Smooth muscle cell (in vitro differentiated cells): Measurements from ENCODE around the gene NOTCH1. TPM values are rescaled to one million over a fixed set of nuclear protein-coding genes. Genes with fewer than 3 reads are reported as not detected.

Experiments
- DNase-seq: peaks from one replicate; lab custom pipeline; 2025; ENCODE audit not compliant: unreplicated experiment; lab: John Stamatoyannopoulos, UW
- H2AFZ ChIP-seq: fragments of 200-600 bp; sonication (generic); 2 replicates; pipeline ENCODE4 v1.6.0; 2016; ENCODE audit warnings: antibody characterized with exemption, low read depth, mild to moderate bottlenecking
- H3F3A ChIP-seq: fragments of 200-600 bp; sonication (generic); 2 replicates; pipeline ENCODE4 v1.6.0; 2017; ENCODE audit warnings: antibody characterized with exemption, low read depth
- H3K27ac ChIP-seq: fragments of 200-600 bp; sonication (generic); 2 replicates; pipeline ENCODE4 v1.5.1; 2016; ENCODE audit warnings: low read depth, mild to moderate bottlenecking
- H3K27me3 ChIP-seq: fragments of 200-600 bp; sonication (generic); 2 replicates; pipeline ENCODE4 v1.6.1; 2016; ENCODE audit warnings: low read depth, mild to moderate bottlenecking
- H3K36me3 ChIP-seq: fragments of 200-600 bp; sonication (generic); 2 replicates; pipeline ENCODE4 v1.5.1; 2016; ENCODE audit warnings: low read depth
- H3K4me1 ChIP-seq: fragments of 200-600 bp; sonication (generic); 2 replicates; pipeline ENCODE4 v1.5.1; 2016; ENCODE audit warnings: low read depth
- H3K4me2 ChIP-seq: fragments of 200-600 bp; sonication (generic); 2 replicates; pipeline ENCODE4 v1.6.0; 2016; ENCODE audit warnings: mild to moderate bottlenecking
- H3K4me3 ChIP-seq: fragments of 200-600 bp; sonication (generic); 2 replicates; pipeline ENCODE4 v1.5.1; 2016; ENCODE audit warnings: mild to moderate bottlenecking
- H3K79me2 ChIP-seq: fragments of 200-600 bp; sonication (generic); 2 replicates; pipeline ENCODE4 v1.6.0; 2016; ENCODE audit warnings: low read depth, mild to moderate bottlenecking
- H3K9ac ChIP-seq: fragments of 200-600 bp; sonication (generic); 2 replicates; pipeline ENCODE4 v1.6.0; 2016; ENCODE audit warnings: low read depth
- H3K9me3 ChIP-seq: fragments of 200-600 bp; sonication (generic); replicated peaks from 2 replicates; pipeline ENCODE4 v1.5.1; 2016; ENCODE audit warnings: low read depth
- H4K20me1 ChIP-seq: fragments of 200-600 bp; sonication (generic); 2 replicates; pipeline ENCODE4 v1.6.0; 2016; ENCODE audit warnings: low read depth
- WGBS: methylation state at CpG from one replicate; pipeline ENCODE4 v1.1.7; 2016; ENCODE audit warnings: low lambda C conversion rate; 5-methylcytosine and 5-hydroxymethylcytosine counted together
- polyA plus RNA-seq: library from polyadenylated mRNA; unstranded; fragments of >200 nt; fragmentation: Nextera tagmentation; extraction: Ambion mirVana; gene quantifications from 2 replicates; pipeline ENCODE4 v1.2.1, GENCODE V29; 2016
- total RNA-seq: library from RNA; depleted of rRNA; stranded (reverse); fragments of >200 nt; gene quantifications from 2 replicates; pipeline ENCODE4 v1.2.3, GENCODE V29; 2014
- TF ChIP-seq, protein P1 (sequence below): fragments of 200-600 bp; sonication (generic); IDR thresholded peaks from 2 replicates; pipeline ENCODE4 v1.5.1; 2017; ENCODE audit warnings: borderline replicate concordance, mild to moderate bottlenecking, antibody characterized with exemption; ENCODE audit not compliant: insufficient read depth, poor library complexity, severe bottlenecking

Gene NOTCH1
- total and polyA plus RNA-seq, 2 experiments from 2014 or later = 7.2 to 13.2 TPM

DNA sequence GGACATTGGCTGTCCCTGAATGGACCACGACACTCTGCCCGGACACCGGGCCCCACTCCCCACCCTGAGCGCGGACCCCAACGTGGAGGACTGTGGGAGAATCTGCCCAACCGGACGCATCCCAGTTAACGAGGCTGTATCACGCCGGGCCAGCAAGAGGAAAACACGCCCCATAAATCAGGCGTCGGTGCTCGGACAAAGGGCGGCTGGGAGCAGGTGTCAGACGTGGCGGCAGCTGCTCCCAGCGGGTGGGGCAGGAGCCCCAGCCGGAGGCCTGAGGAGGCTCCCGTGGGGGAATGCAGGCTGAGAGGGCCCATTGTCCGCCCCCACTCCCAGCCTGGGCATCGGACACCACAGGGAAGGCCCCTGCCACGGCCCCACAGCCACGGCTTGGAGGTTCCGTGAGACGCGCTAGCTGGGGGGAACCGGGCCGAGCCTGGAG lies 19.2 kb downstream of the NOTCH1 start:
- peaks cover 96% of the 10 kb centered on the region for H4K20me1 ChIP-seq
- H3K4me1 ChIP-seq = peaks cover 22% of the 10 kb centered on the region
- WGBS = 87% methylated on average over 25 of the region's 30 CpGs
- H3K27ac ChIP-seq = no peak overlapping the region
- no peaks in the 10 kb centered on the region for H3F3A ChIP-seq
- no peak overlapping the region for H3K4me3 ChIP-seq
- no peak overlapping the region for H3K4me2 ChIP-seq
- DNase-seq = no peak
- peaks cover 24% of the 10 kb centered on the region for H3K79me2 ChIP-seq
- H3K9ac ChIP-seq = no peak overlapping the region
- no peak overlapping the region for H2AFZ ChIP-seq
- no peaks in the 10 kb centered on the region for H3K36me3 ChIP-seq
- no peaks in the 10 kb centered on the region for H3K9me3 ChIP-seq
- TF ChIP-seq, protein P1, sequence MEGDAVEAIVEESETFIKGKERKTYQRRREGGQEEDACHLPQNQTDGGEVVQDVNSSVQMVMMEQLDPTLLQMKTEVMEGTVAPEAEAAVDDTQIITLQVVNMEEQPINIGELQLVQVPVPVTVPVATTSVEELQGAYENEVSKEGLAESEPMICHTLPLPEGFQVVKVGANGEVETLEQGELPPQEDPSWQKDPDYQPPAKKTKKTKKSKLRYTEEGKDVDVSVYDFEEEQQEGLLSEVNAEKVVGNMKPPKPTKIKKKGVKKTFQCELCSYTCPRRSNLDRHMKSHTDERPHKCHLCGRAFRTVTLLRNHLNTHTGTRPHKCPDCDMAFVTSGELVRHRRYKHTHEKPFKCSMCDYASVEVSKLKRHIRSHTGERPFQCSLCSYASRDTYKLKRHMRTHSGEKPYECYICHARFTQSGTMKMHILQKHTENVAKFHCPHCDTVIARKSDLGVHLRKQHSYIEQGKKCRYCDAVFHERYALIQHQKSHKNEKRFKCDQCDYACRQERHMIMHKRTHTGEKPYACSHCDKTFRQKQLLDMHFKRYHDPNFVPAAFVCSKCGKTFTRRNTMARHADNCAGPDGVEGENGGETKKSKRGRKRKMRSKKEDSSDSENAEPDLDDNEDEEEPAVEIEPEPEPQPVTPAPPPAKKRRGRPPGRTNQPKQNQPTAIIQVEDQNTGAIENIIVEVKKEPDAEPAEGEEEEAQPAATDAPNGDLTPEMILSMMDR = no peak
- no peaks in the 10 kb centered on the region for H3K27me3 ChIP-seq

DNA sequence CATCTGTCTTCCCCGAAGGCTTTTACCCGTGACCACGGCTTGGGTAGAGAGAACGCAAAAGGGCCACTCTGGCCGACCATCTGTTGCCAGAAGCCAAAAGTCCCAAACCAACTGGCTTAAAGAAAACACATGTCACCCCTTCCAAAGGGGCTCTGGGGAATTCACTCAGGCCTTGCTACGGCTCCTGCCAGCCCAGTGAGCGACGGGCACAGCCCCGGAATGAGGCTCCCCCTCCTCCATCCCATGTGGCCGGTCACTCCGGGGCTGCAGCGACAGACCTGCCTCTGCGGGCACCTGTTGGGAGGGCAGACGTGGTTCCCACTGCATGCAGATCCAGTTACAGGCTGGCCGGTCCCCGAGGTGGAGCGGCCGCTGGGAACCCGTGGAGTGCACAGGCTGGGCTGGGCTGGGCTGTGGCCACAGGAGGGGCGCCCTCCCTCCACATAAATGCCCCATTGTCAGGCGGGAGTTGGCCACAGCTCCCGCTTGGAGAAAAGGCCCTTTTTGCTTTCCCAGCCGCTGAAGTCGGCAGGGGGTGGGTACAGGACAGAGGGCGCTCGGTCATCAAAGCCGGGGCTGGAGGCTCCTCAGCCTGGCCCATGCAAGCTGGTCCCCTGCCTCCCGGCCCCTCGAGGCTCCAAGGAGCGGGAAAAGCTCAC lies 19.9 kb downstream of the NOTCH1 start:
- Histone ChIP-seq H3K4me3 (no peak overlapping the region), H3F3A (no peaks in the 10 kb centered on the region), H3K27ac (no peak overlapping the region), H3K79me2 (peaks cover 24% of the 10 kb centered on the region), H3K9ac (no peak overlapping the region), H3K9me3 (no peaks in the 10 kb centered on the region), H3K36me3 (no peaks in the 10 kb centered on the region), H3K27me3 (no peaks in the 10 kb centered on the region), H3K4me1 (peaks cover 20% of the 10 kb centered on the region), H3K4me2 (no peak overlapping the region), H2AFZ (no peak overlapping the region), H4K20me1 (peaks cover 96% of the 10 kb centered on the region)
- WGBS = 87% methylated on average over 30 of the region's 30 CpGs
- TF ChIP-seq, protein P1 = no peak
- no peak for DNase-seq

DNA sequence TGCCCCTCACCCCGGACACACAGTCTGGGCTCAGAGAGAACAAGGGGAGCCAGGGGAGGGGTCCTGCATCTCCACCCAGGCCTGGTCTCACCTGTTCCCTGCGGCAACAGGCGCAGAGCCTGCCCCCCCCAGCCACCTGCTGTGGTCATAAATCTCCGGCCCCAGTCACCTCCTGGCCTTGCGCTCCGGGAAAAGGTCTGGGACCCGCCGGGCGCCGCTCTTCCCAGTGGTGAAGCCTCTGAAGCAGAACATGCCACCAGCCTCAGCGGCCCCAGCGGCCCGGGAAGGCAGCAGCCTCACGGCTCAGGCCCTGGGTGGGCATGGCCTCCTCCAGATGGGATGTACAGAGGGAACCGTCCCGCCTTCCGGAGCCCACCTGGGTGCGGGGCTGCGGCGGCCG lies 20.6 kb downstream of the NOTCH1 start:
- Histone ChIP-seq H3K9me3 (no peaks in the 10 kb centered on the region), H3K79me2 (peaks cover 24% of the 10 kb centered on the region), H3K27me3 (no peaks in the 10 kb centered on the region), H4K20me1 (peaks cover 96% of the 10 kb centered on the region), H3K9ac (no peak overlapping the region), H3F3A (no peaks in the 10 kb centered on the region), H3K27ac (no peak overlapping the region), H2AFZ (no peak overlapping the region), H3K4me1 (peaks cover 12% of the 10 kb centered on the region), H3K36me3 (no peaks in the 10 kb centered on the region), H3K4me3 (no peak overlapping the region), H3K4me2 (no peak overlapping the region)
- 93% methylated on average over 21 of the region's 21 CpGs for WGBS
- TF ChIP-seq, protein P1 = no peak
- no peak for DNase-seq
